Fibroblast of villous mesenchyme (primary cell): ENCODE measurements around the gene TRAF3IP3. TPM values are rescaled to one million over a fixed set of nuclear protein-coding genes. Genes with fewer than 3 reads are reported as not detected.

Experiments used
- DNase-seq: peaks from one replicate; pipeline ENCODE4 v3.0.0-alpha.2; 2010; ENCODE audit warnings: low read depth
- H3K4me3 ChIP-seq: 2 replicates; pipeline ENCODE4 v1.5.1; 2011; ENCODE audit warnings: low read depth, mild to moderate bottlenecking, low read length
- total RNA-seq: library from RNA; depleted of rRNA; stranded (reverse); fragments of >200 nt; gene quantifications from 2 replicates; pipeline ENCODE4 v1.2.3, GENCODE V29; 2012
- TF ChIP-seq, protein P1 (sequence below): IDR thresholded peaks from 2 replicates; pipeline ENCODE4 v1.5.1; 2012; ENCODE audit warnings: low read depth, mild to moderate bottlenecking, low read length; ENCODE audit not compliant: insufficient read depth

Gene TRAF3IP3, protein sequence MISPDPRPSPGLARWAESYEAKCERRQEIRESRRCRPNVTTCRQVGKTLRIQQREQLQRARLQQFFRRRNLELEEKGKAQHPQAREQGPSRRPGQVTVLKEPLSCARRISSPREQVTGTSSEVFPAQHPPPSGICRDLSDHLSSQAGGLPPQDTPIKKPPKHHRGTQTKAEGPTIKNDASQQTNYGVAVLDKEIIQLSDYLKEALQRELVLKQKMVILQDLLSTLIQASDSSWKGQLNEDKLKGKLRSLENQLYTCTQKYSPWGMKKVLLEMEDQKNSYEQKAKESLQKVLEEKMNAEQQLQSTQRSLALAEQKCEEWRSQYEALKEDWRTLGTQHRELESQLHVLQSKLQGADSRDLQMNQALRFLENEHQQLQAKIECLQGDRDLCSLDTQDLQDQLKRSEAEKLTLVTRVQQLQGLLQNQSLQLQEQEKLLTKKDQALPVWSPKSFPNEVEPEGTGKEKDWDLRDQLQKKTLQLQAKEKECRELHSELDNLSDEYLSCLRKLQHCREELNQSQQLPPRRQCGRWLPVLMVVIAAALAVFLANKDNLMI
- total RNA-seq = not detected in 2 replicates

DNA sequence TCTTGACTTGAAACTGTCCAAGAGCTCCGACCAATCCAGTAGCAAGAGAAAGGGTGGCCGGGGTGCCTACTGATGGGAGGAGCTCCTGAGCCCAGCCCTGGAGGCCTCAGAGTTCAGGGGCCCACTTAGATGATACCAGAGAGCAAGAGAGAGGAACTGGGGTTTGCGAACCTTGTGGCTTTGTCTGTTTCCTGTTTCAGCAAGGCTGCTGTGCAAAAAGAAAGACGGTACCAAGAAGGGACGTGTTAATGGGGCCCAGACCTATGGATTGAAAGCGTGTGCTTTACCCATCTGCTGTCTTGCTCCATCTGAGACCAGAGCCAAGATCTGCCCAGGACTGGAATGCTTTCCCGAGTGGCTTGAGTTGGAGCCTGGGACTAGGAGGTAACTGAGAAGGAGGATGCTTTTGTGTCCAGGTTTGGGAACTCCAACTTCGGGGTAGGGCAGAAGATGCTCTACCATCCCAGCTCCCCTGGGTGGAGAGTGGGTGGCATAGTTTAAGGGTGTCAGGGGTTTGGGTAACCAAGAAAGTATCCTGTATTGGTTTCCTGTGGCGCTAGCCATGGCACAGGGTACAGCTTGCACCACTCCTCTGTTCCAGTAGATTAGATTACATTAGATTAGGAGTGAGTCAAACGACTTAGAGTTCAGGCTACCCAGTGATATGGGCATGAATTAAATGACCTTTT lies at the start of gene TRAF3IP3:
TRAF3IP3 (plus strand) TSS at position 128 of the 689 bp plus-strand sequence. CDS start 3,987 bp downstream, outside the sequence.
- DNase-seq = no peak
- H3K4me3 ChIP-seq = no peak within 1 kb of the TSS
- TF ChIP-seq, protein P1, sequence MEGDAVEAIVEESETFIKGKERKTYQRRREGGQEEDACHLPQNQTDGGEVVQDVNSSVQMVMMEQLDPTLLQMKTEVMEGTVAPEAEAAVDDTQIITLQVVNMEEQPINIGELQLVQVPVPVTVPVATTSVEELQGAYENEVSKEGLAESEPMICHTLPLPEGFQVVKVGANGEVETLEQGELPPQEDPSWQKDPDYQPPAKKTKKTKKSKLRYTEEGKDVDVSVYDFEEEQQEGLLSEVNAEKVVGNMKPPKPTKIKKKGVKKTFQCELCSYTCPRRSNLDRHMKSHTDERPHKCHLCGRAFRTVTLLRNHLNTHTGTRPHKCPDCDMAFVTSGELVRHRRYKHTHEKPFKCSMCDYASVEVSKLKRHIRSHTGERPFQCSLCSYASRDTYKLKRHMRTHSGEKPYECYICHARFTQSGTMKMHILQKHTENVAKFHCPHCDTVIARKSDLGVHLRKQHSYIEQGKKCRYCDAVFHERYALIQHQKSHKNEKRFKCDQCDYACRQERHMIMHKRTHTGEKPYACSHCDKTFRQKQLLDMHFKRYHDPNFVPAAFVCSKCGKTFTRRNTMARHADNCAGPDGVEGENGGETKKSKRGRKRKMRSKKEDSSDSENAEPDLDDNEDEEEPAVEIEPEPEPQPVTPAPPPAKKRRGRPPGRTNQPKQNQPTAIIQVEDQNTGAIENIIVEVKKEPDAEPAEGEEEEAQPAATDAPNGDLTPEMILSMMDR = no peak

DNA sequence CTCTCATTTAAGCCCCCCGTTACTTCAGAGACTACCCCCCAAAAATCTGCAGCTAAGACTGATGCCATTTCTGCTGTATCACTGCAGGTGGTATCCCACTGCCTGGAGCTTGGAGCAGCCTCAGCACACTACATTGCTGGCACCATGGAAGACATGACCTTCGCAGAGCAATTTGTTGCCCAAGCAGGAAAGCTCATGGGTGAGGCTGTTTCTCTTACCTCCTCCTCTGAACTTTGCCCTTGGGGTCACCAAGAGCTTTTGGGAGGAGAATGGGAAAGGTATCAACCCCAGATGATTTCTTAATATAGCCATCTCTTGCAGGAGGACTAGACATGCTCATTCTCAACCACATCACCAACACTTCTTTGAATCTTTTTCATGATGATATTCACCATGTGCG lies 49.2 kb upstream of the TRAF3IP3 start:
- TF ChIP-seq, protein P1 = no peak
- DNase-seq = no peak
- H3K4me3 ChIP-seq = no peak overlapping the region

DNA sequence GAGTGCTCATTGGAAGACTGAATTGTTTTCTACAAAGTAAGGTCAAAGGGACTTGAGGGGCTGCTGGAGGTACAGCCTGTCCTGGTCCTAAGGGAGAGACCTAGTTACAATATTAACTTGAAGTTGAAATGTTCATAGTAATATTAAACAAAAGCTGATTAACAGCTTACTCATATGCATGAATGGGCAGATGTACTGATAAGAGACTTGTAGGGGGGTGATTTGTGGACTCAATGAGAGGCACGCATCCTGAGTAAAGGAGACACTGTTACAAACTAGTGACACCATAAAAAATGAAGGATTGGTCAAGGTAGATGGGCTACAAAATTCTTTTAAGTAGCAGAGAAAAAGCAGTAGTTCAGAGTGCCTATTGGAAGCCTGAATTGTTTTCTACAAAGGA lies 48.5 kb upstream of the TRAF3IP3 start:
- DNase-seq = no peak
- H3K4me3 ChIP-seq = no peak overlapping the region
- TF ChIP-seq, protein P1 = no peak

DNA sequence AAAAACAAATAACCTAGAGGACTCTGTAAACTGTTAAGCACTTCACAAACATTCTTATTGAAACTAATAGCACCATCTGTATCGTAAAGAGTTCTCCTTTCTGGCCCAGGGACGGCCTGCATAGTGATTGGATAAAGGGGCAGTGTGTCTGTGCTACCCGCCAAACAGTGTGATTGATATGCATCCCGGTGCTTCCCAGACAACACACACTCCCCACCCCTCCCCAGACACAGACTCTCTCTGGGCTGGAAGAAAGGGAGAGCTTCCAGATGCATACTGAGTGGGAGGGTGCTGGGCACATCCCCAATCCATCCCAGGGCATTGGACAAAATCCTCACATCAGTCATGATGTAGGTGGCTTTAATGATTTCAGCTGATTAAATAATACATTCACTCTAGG lies 47.6 kb upstream of the TRAF3IP3 start:
- no peak for DNase-seq
- no peak overlapping the region for H3K4me3 ChIP-seq
- TF ChIP-seq, protein P1 = no peak

DNA sequence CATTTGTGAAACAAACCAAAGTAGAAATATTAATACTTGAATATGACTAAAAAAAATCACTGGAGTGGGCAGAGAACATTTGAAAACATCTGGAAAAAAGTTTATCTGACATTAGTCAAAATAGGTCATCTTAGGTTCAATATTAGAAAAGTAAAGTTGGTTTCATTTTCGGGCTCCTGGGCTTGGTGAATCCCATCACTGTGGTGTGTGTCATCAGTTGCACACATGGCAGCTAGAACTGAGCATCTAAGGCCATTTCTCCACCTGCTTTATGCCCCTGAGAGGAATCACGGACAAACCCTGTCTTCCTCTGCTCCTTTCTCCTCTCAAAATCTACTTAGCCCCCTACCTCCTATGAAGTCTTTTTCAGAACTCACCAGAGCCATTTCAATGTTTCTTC lies 45.8 kb upstream of the TRAF3IP3 start:
- no peak overlapping the region for H3K4me3 ChIP-seq
- TF ChIP-seq, protein P1 = no peak
- DNase-seq = no peak

DNA sequence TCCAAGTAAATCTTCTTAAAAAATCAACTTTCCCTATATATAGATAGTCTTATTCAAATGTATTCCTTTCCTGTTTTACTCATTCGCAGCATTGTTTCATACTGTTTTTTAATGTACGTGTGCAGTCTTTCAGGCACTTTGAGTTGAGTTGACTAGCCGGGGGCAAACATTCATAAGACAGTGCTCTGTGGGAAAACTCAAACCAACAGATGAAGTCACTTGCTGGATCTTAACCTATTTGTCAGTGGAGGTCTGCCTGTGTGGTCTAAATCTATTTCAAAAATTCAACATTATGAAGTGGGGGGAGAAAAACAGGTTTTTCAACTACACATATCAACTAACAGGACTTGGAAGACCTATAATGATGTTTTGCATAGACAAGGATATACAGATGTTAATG lies 45.0 kb upstream of the TRAF3IP3 start:
- H3K4me3 ChIP-seq = no peak overlapping the region
- DNase-seq = no peak
- TF ChIP-seq, protein P1 = no peak
